Mammary epithelial cell (primary cell): ENCODE results near the gene MYORG.

Source experiments
- CTCF ChIP-seq, 2 donors: IDR thresholded peaks in 1 of 2; conservative IDR thresholded peaks in 1 of 2; 2 replicates each; pipeline ENCODE4 v1.5.1; 2011 to 2012; ENCODE audit warnings: inconsistent platforms in 2 of 2, low read length in 2 of 2, mild to moderate bottlenecking in 2 of 2, control low read depth in 1 of 2, low read depth in 1 of 2; ENCODE audit not compliant: insufficient read depth in 1 of 2; ENCODE audit errors: extremely low read depth in 1 of 2
- EZH2 ChIP-seq: IDR thresholded peaks from 2 replicates; pipeline ENCODE4 v1.6.1; 2012; ENCODE audit warnings: low read length, inconsistent platforms, borderline replicate concordance

DNA sequence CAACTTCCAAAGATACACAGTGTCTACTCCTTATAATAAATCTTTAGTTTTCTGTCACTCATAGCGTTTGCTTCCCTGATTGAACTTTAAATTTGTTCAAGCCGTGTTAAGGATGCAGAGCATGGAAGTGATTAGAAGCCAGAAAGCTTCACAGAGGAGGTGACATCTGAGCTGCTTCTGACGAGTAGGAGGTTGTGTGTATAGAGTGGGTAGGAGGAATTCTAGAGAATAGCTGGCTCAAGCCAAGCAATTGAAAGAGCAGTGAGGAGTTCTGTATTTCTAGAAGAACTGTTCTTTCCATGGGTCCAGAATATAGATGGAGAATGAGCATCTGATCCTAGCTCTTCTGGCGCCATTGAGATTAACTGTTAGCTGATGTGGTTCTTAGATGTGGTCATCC, 41.3 kb downstream of the MYORG start:
- no peak for TF ChIP-seq CTCF (conservative IDR thresholded peaks at IDR 0.05 in 1 of 2, IDR thresholded peaks at IDR 0.05 in 1 of 2; ENCODE audit: extremely low read depth in 1 of 2, insufficient read depth in 1 of 2, low read depth in 1 of 2, low read length in 2 of 2)
- TF ChIP-seq EZH2, result no peak
